Measurements from ENCODE around the gene PSMB7. TPM values are rescaled to one million over a fixed set of nuclear protein-coding genes. Genes with fewer than 3 reads are reported as not detected.

PSMB7 gene
- total RNA-seq, 3 donors from 2014 or later (not counting 1 experiment from before 2014, with no cell fraction given) = 75.6 to 75.9 (median 75.8) TPM

DNA sequence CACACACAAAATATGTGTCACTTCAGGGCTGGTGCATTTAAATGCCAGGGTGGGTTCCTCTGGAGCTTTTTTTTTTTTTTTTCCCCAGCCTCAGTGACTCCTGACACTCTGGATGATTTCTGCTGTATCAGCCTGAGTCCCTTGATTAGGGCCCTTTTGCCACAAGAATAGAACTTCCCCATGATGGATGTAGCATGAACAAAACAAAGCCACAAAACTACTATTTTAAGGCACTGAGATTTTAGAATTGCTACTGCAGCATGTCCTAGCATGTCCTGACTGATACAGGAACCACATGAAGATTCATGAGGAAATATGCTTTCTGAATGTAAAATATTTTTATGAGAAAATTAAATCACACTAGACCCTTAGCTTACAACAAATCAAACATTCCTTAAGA is 21.1 kb upstream of the PSMB7 start:
- Mint-ChIP-seq H3K4me3 (no peak overlapping the region), H3K36me3 (no peaks in the 10 kb centered on the region), H3K4me1 (no peaks in the 10 kb centered on the region), H3K9me3 (no peaks in the 10 kb centered on the region), H3K27ac (no peak overlapping the region), H3K27me3 (ENCODE audit: low read depth in 2 of 2) (peaks cover 11 to 17% of the 10 kb centered on the region in 2 donors)
- intact Hi-C loops (cut with micrococcal nuclease) = no loop called here
- H3K27me3 ChIP-seq (ENCODE audit: control insufficient read depth, insufficient read depth, low read length) = no peaks in the 10 kb centered on the region
- no peaks in the 10 kb centered on the region for H3K36me3 ChIP-seq (ENCODE audit: control insufficient read depth, insufficient read depth, low read length)
- no peaks in the 10 kb centered on the region for H3K4me1 ChIP-seq (ENCODE audit: control insufficient read depth, insufficient read depth, low read length)
- no peak for ATAC-seq
- no peak overlapping the region for H3K4me3 ChIP-seq (ENCODE audit: low read length)
- TF ChIP-seq, protein P1, sequence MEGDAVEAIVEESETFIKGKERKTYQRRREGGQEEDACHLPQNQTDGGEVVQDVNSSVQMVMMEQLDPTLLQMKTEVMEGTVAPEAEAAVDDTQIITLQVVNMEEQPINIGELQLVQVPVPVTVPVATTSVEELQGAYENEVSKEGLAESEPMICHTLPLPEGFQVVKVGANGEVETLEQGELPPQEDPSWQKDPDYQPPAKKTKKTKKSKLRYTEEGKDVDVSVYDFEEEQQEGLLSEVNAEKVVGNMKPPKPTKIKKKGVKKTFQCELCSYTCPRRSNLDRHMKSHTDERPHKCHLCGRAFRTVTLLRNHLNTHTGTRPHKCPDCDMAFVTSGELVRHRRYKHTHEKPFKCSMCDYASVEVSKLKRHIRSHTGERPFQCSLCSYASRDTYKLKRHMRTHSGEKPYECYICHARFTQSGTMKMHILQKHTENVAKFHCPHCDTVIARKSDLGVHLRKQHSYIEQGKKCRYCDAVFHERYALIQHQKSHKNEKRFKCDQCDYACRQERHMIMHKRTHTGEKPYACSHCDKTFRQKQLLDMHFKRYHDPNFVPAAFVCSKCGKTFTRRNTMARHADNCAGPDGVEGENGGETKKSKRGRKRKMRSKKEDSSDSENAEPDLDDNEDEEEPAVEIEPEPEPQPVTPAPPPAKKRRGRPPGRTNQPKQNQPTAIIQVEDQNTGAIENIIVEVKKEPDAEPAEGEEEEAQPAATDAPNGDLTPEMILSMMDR (IDR thresholded peaks at IDR 0.05) = no peak
- no peak for DNase-seq
- no peaks in the 10 kb centered on the region for H3K9me3 ChIP-seq (ENCODE audit: control insufficient read depth, insufficient read depth, low read length)
- H3K27ac ChIP-seq (ENCODE audit: low read length) = no peak overlapping the region

DNA sequence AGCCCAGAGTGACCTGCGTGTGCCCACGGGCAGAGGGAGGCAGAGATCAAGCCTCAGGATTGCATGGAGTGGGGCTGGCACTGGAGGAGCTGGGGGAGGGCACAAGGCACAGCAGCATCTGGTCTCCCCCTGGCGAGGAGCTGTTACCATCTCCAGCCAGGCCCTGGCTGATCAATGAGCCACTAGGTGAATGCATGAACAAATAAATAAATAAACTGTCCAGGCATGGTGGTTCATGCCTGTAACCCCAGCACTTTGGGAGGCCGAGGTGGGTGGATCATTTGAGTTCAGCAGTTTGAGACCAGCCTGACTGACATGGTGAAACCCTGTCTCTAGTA is 14.3 kb upstream of the PSMB7 start:
- 81% methylated on average over 4 of the region's 4 CpGs for WGBS (ENCODE audit: insufficient coverage)
- peaks cover 0 to 11% of the 10 kb centered on the region in 2 donors for H3K27me3 Mint-ChIP-seq (ENCODE audit: low read depth in 2 of 2)
- no peaks in the 10 kb centered on the region for H3K9me3 Mint-ChIP-seq

GRCh38 chr9:124428751-124429529 is 13.7 kb upstream of the PSMB7 start:
- no peak overlapping the region for H3K4me3 ChIP-seq (ENCODE audit: low read length)
- intact Hi-C loops (cut with micrococcal nuclease) = no loop called here
- H3K27ac ChIP-seq (ENCODE audit: low read length) = no peak overlapping the region
- no peaks in the 10 kb centered on the region for H3K36me3 ChIP-seq (ENCODE audit: control insufficient read depth, insufficient read depth, low read length)
- H3K4me1 ChIP-seq (ENCODE audit: control insufficient read depth, insufficient read depth, low read length) = no peaks in the 10 kb centered on the region
- Mint-ChIP-seq H3K9me3 (no peaks in the 10 kb centered on the region), H3K4me1 (no peaks in the 10 kb centered on the region), H3K27ac (no peak overlapping the region), H3K36me3 (no peaks in the 10 kb centered on the region), H3K4me3 (no peak overlapping the region), H3K27me3 (ENCODE audit: low read depth in 2 of 2) (peaks cover 0 to 15% of the 10 kb centered on the region in 2 donors)
- no peak for DNase-seq
- H3K9me3 ChIP-seq (ENCODE audit: control insufficient read depth, insufficient read depth, low read length) = no peaks in the 10 kb centered on the region
- TF ChIP-seq, protein P1 (IDR thresholded peaks at IDR 0.05) = no peak
- no peak for ATAC-seq
- 92% methylated on average over 28 of the region's 28 CpGs for WGBS (ENCODE audit: insufficient coverage)
- no peaks in the 10 kb centered on the region for H3K27me3 ChIP-seq (ENCODE audit: control insufficient read depth, insufficient read depth, low read length)

More for the DNA sequence above, 14.3 kb upstream of the PSMB7 start:
- DNase-seq (no peak), ATAC-seq (no peak)
- TF ChIP-seq, protein P1 (IDR thresholded peaks at IDR 0.05) = no peak
- no peaks in the 10 kb centered on the region for H3K36me3 Mint-ChIP-seq
- no peak overlapping the region for H3K4me3 Mint-ChIP-seq
- no peak overlapping the region for H3K4me3 ChIP-seq (ENCODE audit: low read length)
- no peak overlapping the region for H3K27ac ChIP-seq (ENCODE audit: low read length)
- H3K4me1 Mint-ChIP-seq = no peaks in the 10 kb centered on the region
- H3K27me3 ChIP-seq (ENCODE audit: control insufficient read depth, insufficient read depth, low read length) = no peaks in the 10 kb centered on the region
- H3K9me3 ChIP-seq (ENCODE audit: control insufficient read depth, insufficient read depth, low read length) = no peaks in the 10 kb centered on the region
- intact Hi-C loops (cut with micrococcal nuclease) = no loop called here
- no peaks in the 10 kb centered on the region for H3K36me3 ChIP-seq (ENCODE audit: control insufficient read depth, insufficient read depth, low read length)
- H3K4me1 ChIP-seq (ENCODE audit: control insufficient read depth, insufficient read depth, low read length) = no peaks in the 10 kb centered on the region
- no peak overlapping the region for H3K27ac Mint-ChIP-seq

- intact Hi-C loops (cut with micrococcal nuclease) = no loop called here
- no peak for DNase-seq
- Histone ChIP-seq H3K27ac (ENCODE audit: low read length) (no peak overlapping the region), H3K4me3 (ENCODE audit: low read length) (no peak overlapping the region), H3K36me3 (ENCODE audit: control insufficient read depth, insufficient read depth, low read length) (no peaks in the 10 kb centered on the region), H3K27me3 (ENCODE audit: control insufficient read depth, insufficient read depth, low read length) (no peaks in the 10 kb centered on the region), H3K9me3 (ENCODE audit: control insufficient read depth, insufficient read depth, low read length) (no peaks in the 10 kb centered on the region), H3K4me1 (ENCODE audit: control insufficient read depth, insufficient read depth, low read length) (no peaks in the 10 kb centered on the region)
- no peak for ATAC-seq
- Mint-ChIP-seq H3K27ac (no peak overlapping the region), H3K9me3 (no peaks in the 10 kb centered on the region), H3K27me3 (ENCODE audit: low read depth in 2 of 2) (peaks cover 0 to 12% of the 10 kb centered on the region in 2 donors), H3K4me1 (no peaks in the 10 kb centered on the region), H3K4me3 (no peak overlapping the region), H3K36me3 (no peaks in the 10 kb centered on the region)
- 76% methylated on average over 4 of the region's 4 CpGs for WGBS (ENCODE audit: insufficient coverage)
- TF ChIP-seq, protein P1 (IDR thresholded peaks at IDR 0.05) = no peak
Measured at GRCh38 chr9:124427281-124427680, 12.0 kb upstream of the PSMB7 start.

Data from natural killer cell (primary cell).